Measurements from ENCODE around the gene CD9.
"Not testable (repeated sequence)": the region's sequence is repeated elsewhere in the genome, so short reads cannot be mapped to it uniquely, and the experiment has no call there.

CD9 gene

GRCh38 chr12:6200256-6201212, at the start of gene CD9:
CD9 (plus strand) TSS chr12:6200400; CDS start chr12:6200500, 100 bp downstream.
- no peak for DNase-seq

- no peak for DNase-seq
Observed at GRCh38 chr12:6154730-6155459, 45.3 kb upstream of the CD9 start.

- DNase-seq, result no peak
Observed at GRCh38 chr12:6157482-6157881, 42.7 kb upstream of the CD9 start.

GRCh38 chr12:6158255-6158654, 41.9 kb upstream of the CD9 start:
- no peak for DNase-seq

- no peak for DNase-seq
Observed at GRCh38 chr12:6158749-6159148, 41.5 kb upstream of the CD9 start.

- not testable (repeated sequence) for DNase-seq
Observed at GRCh38 chr12:6159166-6160011, 40.8 kb upstream of the CD9 start.

- not testable (repeated sequence) for DNase-seq
Observed at GRCh38 chr12:6160049-6160649, 40.1 kb upstream of the CD9 start.

- no peak for DNase-seq
Observed at GRCh38 chr12:6161124-6161882, 38.9 kb upstream of the CD9 start.

GRCh38 chr12:6163416-6164060, 36.7 kb upstream of the CD9 start:
- no peak for DNase-seq

- no peak for DNase-seq
Observed at GRCh38 chr12:6165395-6165794, 34.8 kb upstream of the CD9 start.

GRCh38 chr12:6166808-6167207, 33.4 kb upstream of the CD9 start:
- DNase-seq, result no peak

- DNase-seq, result no peak
Observed at GRCh38 chr12:6167327-6168280, 32.6 kb upstream of the CD9 start.

GRCh38 chr12:6171409-6172015, 28.7 kb upstream of the CD9 start:
- no peak for DNase-seq

GRCh38 chr12:6172086-6172485, 28.1 kb upstream of the CD9 start:
- no peak for DNase-seq

GRCh38 chr12:6172862-6173261, 27.3 kb upstream of the CD9 start:
- no peak for DNase-seq

- no peak for DNase-seq
Observed at GRCh38 chr12:6177642-6178358, 22.4 kb upstream of the CD9 start.

- DNase-seq, result no peak
Observed at GRCh38 chr12:6178981-6179761, 21.0 kb upstream of the CD9 start.

Measured in NCI-H1436 treated with DMSO at 0.1 percent for 48 hours (cell line).